ENCODE measurements around the gene ACY1.

Gene ACY1

GRCh38 chr3:51954105-51954504 is 29.2 kb upstream of the ACY1 start:
- Histone ChIP-seq H3K4me3 (ENCODE audit: low read length) (no peak overlapping the region), H3K4me2 (ENCODE audit: low read depth, low read length) (no peak overlapping the region), H2AFZ (ENCODE audit: low read length) (no peak overlapping the region), H3K9ac (ENCODE audit: low read length) (no peak overlapping the region), H3F3A (ENCODE audit: insufficient read depth, low read length) (no peaks in the 10 kb centered on the region), H3K36me3 (replicated peaks; ENCODE audit: insufficient read depth, low read length) (no peaks in the 10 kb centered on the region), H4K20me1 (ENCODE audit: insufficient read depth, low read length) (no peaks in the 10 kb centered on the region), H3K27ac (ENCODE audit: low read length) (no peak overlapping the region), H3K4me1 (ENCODE audit: low read length) (no peaks in the 10 kb centered on the region), H3K27me3 (replicated peaks; ENCODE audit: insufficient read depth, low read length) (peaks cover 12% of the 10 kb centered on the region; the same call in 1 of the 2 replicates), H3K9me2 (replicated peaks; ENCODE audit: insufficient read depth, low read length) (no peaks in the 10 kb centered on the region), H3K79me2 (ENCODE audit: low read length) (no peaks in the 10 kb centered on the region), H3K9me3 (replicated peaks; ENCODE audit: insufficient read depth, low read length) (no peaks in the 10 kb centered on the region)
- no peak for DNase-seq
- no peak for TF ChIP-seq EZH2 (optimal IDR thresholded peaks at IDR 0.05; ENCODE audit: low read depth, low read length)
- no peak for TF ChIP-seq CTCF (IDR thresholded peaks at IDR 0.05; ENCODE audit: low read length)
- no peak for TF ChIP-seq EZH2phosphoT487 (IDR thresholded peaks at IDR 0.05; ENCODE audit: low read length)

- peaks cover 12% of the 10 kb centered on the region; the same call in 1 of the 2 replicates for H3K27me3 ChIP-seq (replicated peaks; ENCODE audit: insufficient read depth, low read length)
- no peaks in the 10 kb centered on the region for H3K9me2 ChIP-seq (replicated peaks; ENCODE audit: insufficient read depth, low read length)
- H4K20me1 ChIP-seq (ENCODE audit: insufficient read depth, low read length) = no peaks in the 10 kb centered on the region
- H3K4me1 ChIP-seq (ENCODE audit: low read length) = no peaks in the 10 kb centered on the region
- no peak overlapping the region for H3K4me2 ChIP-seq (ENCODE audit: low read depth, low read length)
- TF ChIP-seq CTCF (IDR thresholded peaks at IDR 0.05; ENCODE audit: low read length) (no peak), EZH2phosphoT487 (IDR thresholded peaks at IDR 0.05; ENCODE audit: low read length) (no peak), EZH2 (optimal IDR thresholded peaks at IDR 0.05; ENCODE audit: low read depth, low read length) (no peak)
- no peaks in the 10 kb centered on the region for H3K79me2 ChIP-seq (ENCODE audit: low read length)
- no peaks in the 10 kb centered on the region for H3K36me3 ChIP-seq (replicated peaks; ENCODE audit: insufficient read depth, low read length)
- no peak overlapping the region for H3K9ac ChIP-seq (ENCODE audit: low read length)
- H3K4me3 ChIP-seq (ENCODE audit: low read length) = no peak overlapping the region
- H2AFZ ChIP-seq (ENCODE audit: low read length) = no peak overlapping the region
- no peaks in the 10 kb centered on the region for H3F3A ChIP-seq (ENCODE audit: insufficient read depth, low read length)
- no peak overlapping the region for H3K27ac ChIP-seq (ENCODE audit: low read length)
- DNase-seq = no peak
- H3K9me3 ChIP-seq (replicated peaks; ENCODE audit: insufficient read depth, low read length) = no peaks in the 10 kb centered on the region
Observed at GRCh38 chr3:51954713-51955112, 28.6 kb upstream of the ACY1 start.

GRCh38 chr3:51955175-51955892 is 28.0 kb upstream of the ACY1 start, which contains the start of gene GPR62:
TSS of gene GPR62 (plus strand) at chr3:51955381. CDS start at chr3:51955653, 272 bp downstream.
- no peaks in the 10 kb centered on the region for H4K20me1 ChIP-seq (ENCODE audit: insufficient read depth, low read length)
- peaks cover 12% of the 10 kb centered on the region; the same call in 1 of the 2 replicates for H3K27me3 ChIP-seq (replicated peaks; ENCODE audit: insufficient read depth, low read length)
- no peak within 1 kb of the TSS for H3K27ac ChIP-seq (ENCODE audit: low read length)
- no peaks in the 10 kb centered on the region for H3K79me2 ChIP-seq (ENCODE audit: low read length)
- no peaks in the 10 kb centered on the region for H3K9me3 ChIP-seq (replicated peaks; ENCODE audit: insufficient read depth, low read length)
- H3K36me3 ChIP-seq (replicated peaks; ENCODE audit: insufficient read depth, low read length) = no peaks in the 10 kb centered on the region
- TF ChIP-seq CTCF (IDR thresholded peaks at IDR 0.05; ENCODE audit: low read length) (no peak), EZH2phosphoT487 (IDR thresholded peaks at IDR 0.05; ENCODE audit: low read length) (no peak), EZH2 (optimal IDR thresholded peaks at IDR 0.05; ENCODE audit: low read depth, low read length) (no peak)
- H3K9me2 ChIP-seq (replicated peaks; ENCODE audit: insufficient read depth, low read length) = no peaks in the 10 kb centered on the region
- H3K4me2 ChIP-seq (ENCODE audit: low read depth, low read length) = 0 out of 2 replicates have a peak within 1 kb of the TSS, but pooled peaks have one; percentile 15
- no peak for DNase-seq
- no peaks in the 10 kb centered on the region for H3K4me1 ChIP-seq (ENCODE audit: low read length)
- no peak within 1 kb of the TSS for H3K9ac ChIP-seq (ENCODE audit: low read length)
- no peak within 1 kb of the TSS for H2AFZ ChIP-seq (ENCODE audit: low read length)
- no peaks in the 10 kb centered on the region for H3F3A ChIP-seq (ENCODE audit: insufficient read depth, low read length)
- no peak within 1 kb of the TSS for H3K4me3 ChIP-seq (ENCODE audit: low read length)

Data from MM.1S (cell line).